Stimulated activated CD8-positive, alpha-beta memory T cell treated with anti-CD3 and anti-CD28 coated beads, Interleukin-4, amount 100 ng/mL, for 4 hours (primary cell): ENCODE data around the gene PFKFB4.

Experiments used
- DNase-seq, 2 donors: peaks; one replicate each; pipeline ENCODE4 v3.0.0-alpha.2; 2020; ENCODE audit warnings: low read depth in 2 of 2, low spot score in 1 of 2

PFKFB4 gene

DNA sequence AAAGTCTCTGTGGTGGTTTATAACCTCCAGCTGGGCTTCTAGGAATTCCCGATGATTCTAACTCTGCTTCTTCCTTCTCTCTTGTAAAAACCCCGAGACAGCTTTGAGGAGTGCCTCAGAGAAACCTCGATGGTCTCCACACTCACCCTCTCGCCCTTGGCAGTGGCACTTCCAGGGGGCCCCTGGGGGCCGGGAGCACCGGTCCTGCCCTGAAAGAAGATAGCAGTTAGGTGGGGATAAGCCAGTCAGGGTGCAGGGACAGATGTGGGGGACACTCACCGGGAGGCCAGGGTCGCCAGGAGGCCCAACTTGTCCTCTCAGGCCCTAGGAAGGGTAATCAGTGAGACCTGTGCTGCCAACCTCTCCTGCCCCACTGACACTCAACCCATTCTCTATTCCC is 28.8 kb upstream of the PFKFB4 start:
- no peak for DNase-seq

DNA sequence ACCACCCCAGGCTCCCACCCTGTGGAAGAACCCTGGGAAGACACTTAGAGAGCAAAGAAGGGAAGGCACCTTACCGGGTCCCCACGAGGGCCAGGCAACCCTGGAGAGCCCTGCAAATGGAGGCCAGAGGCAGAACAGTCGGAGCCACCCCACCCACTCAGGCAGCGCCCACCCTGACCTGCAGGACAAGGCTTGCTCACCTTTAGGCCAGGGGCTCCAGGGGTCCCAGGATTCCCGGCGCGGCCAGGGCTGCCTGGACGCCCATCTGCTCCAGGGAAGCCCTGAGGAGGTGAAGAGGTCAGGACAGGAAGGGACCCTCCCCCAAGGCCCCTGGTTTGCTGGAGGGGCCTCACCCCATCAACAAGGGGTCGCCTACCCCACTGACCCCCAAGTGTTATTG is 28.2 kb upstream of the PFKFB4 start:
- DNase-seq, result no peak

DNA sequence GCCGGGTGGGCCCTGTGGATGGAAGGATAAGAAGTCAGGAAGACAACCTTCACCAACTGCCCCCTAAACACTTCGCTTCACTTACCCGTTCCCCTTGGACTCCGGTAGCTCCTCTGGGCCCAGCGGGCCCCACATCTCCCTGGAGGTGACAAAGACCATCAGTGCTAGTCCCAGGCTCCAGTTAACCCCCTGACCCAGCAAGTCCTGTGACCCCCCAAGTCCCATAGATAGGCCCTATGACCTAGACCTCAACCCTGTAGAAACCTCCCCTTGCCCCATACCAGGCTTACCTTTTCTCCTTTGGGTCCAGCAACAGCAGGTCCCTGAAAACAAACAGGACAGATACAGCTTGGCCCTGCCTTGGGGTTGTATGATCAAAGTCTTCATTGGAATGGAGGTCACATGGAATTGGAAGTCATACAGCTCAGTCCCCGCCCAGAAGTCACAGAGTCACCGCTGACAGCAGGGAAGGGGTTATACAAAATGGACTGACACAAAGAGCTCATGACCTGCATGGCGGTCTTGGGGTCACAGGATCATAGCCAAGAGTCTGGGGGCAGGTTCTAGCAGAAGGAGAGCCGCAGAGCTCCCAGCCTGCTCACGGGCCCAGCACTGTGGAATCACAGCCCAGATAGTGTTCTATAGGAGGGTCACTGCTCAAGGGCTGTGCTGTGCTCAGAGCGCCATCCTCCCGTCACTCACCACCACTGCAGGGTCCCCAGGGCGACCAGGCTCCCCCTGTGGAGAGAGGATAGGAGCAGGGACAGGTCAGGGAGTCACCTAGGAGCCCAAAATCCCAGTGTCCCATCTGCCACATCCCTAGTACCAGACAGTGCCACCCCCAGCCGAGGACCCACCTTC is 25.2 kb upstream of the PFKFB4 start:
- DNase-seq, result no peak

- no peak for DNase-seq
These were observed 20.0 kb upstream of the PFKFB4 start for GRCh38 chr3:48576647-48577046.

DNA sequence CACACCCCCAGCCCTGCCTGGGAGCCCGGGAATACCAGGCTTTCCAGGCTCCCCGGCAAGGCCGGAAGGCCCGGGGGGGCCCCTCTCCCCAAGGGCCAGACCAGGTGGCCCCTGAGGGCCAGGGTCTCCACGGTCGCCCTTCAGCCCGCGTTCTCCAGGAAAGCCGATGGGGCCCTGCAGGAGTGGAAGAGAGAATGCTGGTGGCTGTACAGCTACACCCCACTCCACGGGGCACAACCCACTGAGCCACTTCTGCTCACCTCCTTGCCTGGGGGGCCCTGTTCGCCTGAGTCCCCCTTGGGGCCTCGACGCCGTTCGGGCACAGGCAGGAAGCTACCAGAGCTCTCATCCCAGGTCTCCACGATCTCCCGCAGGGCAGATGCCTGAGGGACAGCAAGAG is 18.8 kb upstream of the PFKFB4 start:
- DNase-seq, result no peak

DNA sequence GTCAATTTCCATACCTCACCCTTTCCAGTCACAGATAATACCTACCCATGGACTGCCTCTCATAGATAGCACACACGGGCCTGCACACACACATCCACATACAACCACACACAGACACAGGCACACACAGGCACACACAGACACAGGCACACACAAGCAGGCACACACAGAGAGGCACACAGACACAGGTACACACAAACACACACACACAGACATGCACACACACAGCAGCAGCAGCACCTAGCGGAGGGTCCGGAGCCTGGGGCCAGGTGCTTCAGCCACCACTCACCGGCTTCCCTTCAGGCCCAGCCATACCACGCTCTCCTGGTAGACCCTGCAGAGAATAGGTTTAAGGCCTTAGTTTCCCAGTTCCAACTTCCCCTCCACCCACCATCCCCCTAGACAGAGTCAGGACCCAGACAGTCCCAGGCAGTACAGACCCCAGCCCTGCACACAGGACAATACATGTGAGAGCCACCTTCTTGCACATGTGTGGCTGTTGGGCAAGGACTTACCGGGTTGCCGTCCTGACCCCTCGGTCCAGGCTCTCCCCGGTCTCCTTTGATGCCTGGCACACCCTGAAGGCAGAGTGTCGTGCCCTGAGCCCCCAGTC is 17.5 kb upstream of the PFKFB4 start:
- DNase-seq, result no peak

DNA sequence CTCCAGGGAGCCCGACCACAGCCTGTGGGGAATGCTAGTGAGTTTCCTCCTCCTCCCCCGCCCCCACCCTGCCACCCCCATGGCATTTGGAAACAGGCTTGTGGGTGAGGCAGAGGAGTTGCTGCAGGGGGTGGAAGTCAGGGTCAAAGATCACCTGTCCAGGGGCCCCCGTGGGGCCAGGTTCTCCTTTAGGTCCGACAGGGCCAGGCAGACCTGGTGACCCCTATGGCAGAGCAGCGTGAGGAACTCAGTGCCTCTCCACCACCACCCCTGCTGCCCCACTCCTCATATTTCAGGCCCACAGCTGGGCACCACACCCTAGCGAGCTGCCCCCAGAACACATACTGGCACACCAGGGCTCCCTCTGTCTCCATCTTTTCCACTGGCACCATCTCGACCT is 15.9 kb upstream of the PFKFB4 start:
- DNase-seq, result no peak

DNA sequence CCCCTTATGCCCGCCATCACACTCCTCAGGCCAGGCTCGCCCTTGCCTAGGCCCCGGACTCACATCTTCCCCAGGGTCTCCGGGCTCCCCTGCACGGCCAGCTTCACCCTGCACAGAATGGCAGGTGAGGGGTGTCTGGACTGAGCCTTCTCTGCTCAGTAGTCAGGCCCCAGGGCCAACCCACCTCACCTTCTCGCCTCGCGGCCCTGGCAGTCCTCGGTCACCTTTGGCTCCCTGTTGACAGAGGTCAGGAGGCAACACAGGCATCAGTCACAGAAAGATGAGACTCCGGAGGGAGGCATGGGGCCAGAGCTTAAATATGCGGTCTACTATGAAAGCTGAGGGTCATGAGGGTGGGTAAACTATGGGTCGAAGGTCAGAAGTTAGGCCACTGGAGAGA is 15.3 kb upstream of the PFKFB4 start:
- DNase-seq, result no peak

DNA sequence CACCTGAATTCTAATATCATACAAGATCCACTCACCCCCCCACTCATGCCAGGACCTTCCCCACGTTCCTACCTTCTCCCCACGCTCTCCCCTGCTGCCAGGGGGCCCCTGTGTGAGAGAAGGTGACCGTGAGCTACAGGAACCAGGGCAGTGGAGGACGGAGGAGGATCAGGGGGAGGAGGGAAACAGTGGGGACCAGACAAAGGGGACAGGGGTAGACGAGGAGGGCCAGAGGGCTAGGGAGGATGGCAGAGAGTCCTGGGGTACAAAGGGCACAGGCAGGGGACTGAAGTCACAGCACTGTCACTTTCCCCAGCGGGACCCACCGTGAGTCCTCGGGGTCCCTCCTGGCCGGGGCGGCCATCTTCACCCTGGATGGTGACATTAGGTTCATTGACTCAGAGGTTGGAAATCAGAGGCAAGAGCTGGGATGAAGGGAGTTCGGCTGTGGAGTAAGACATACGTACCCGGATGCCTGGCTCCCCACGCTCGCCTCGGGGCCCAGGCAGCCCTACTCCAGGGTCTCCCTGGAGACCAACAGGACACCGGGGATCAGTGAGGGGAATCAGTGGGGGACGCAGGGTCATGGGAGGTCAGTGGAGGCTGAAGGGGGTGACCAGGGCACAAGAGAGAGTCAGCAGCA is 13.3 kb upstream of the PFKFB4 start:
- no peak for DNase-seq

DNA sequence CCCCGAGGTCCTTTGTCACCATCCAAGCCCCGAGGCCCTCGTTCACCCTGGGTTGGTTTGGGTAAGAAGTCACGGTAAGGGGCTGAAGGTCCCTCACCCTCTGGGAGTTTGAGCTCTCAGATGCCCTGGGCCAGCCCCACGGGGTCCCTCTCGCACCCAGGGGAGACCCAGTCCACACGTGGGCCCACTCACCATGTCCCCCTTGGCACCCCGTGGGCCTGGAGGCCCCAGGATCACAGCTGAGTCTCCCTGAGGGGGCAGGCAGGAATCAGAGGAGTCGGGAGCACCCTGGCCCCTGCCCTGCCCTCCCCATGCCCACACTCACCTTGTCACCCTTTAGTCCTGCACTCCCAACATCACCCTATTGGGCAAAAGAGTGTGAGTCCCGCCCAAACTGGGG is 12.8 kb upstream of the PFKFB4 start:
- DNase-seq, result no peak

- DNase-seq, result no peak
These were observed 11.9 kb upstream of the PFKFB4 start for GRCh38 chr3:48568476-48568875.

- DNase-seq, result no peak
These were observed 10.9 kb upstream of the PFKFB4 start for GRCh38 chr3:48567500-48567899.

- no peak for DNase-seq
These were observed 10.5 kb upstream of the PFKFB4 start for GRCh38 chr3:48567090-48567489.

DNA sequence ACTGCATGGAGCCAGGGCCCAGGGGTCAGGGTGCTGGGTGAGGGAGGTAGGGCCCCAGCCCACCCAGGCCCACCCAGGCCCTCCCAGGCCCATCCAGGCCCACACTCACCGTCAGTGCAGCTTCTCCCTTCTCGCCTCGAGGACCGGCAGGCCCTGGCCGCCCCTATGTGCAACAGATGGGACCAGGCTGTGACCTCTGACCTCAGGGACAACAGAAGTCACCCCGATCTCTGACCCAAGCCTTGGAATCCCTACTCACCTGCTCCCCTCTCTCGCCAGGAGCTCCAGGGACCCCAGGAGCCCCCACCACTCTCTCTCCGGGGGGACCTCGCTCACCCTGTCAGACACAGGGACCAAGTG is 9.8 kb upstream of the PFKFB4 start:
- DNase-seq, result no peak

GRCh38 chr3:48565591-48566400 is 9.2 kb upstream of the PFKFB4 start:
- DNase-seq, result no peak

- no peak for DNase-seq
These were observed 8.6 kb upstream of the PFKFB4 start for GRCh38 chr3:48565186-48565585.

DNA sequence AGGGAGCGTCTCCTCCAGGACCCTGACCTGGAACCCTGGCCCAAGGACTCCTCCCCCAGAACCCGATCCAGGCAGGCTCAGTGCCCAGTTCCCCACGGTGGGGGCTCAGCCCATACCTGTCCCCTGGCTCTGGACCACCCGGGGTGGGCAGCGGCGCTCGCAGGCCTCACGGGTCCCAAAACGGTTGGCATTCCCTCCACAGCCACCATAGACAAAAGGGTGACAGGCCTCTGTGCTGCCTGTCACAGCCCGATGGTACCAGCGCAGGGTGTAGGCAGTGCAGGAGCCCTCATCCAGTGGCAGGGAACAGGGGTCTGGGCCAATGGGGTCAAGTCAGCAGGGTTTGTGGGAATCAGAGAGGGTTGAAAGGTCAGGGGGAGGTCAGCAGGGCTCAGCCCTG is 8.1 kb upstream of the PFKFB4 start:
- no peak for DNase-seq

DNA sequence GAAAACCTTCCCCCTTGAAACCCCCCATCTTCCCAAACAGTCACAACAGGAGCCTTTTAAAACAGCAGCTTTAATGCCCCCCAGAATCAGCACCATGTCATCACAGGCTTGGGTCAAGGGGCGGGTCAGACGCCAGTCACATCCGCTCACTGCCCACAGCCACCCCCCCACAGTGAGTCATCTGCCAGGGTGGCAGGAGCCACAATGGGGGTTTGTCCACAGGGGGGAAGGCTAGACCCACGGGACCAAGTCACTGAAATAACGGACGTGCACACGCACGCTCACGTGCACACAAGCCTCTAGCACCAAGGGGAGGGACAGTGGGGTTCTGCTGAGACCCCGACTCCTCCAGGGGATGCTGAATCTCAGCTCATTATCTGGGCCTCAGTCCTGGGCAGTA is 7.4 kb upstream of the PFKFB4 start:
- DNase-seq, result peak; percentile 6 to 49

DNA sequence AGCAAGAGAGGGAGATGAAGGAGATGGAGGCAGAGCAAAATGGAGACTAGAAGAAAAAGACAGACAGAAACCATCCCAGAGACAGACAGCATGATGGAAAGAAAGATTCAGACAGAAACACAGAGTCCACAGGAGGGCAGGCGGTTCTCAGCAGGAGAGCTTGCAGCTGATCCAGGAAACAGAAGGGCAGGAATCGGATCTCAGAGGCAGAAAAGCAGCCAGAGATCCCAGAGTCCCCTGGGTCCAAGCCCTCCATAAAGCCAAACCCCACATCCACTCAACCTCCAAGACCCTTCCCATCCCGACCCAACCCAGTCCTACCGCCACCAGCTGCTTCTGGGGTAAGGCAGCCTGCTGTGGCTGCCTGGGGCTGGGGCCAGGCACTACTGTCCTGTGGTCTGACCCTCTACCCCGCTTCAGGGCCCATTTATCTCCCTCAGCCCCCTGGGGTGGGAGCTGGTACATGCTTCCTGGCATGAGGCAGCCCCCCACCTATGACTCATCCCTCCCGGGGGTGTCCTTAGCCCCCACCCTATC is 6.8 kb upstream of the PFKFB4 start, which contains the start of gene UCN2:
Gene UCN2 (minus strand): TSS at position 400 of the 537 bp plus-strand sequence. CDS start 657 bp downstream, outside the sequence.
- no peak for DNase-seq

- DNase-seq, result no peak
These were observed 5.9 kb upstream of the PFKFB4 start for GRCh38 chr3:48562367-48563095.
